ENCODE measurements around the gene FCGBP.
"Not testable (repeated sequence)": the region's sequence is repeated elsewhere in the genome, so short reads cannot be mapped to it uniquely, and the experiment has no call there.

FCGBP gene

GRCh38 chr19:39963898-39964297, 29.5 kb upstream of the FCGBP start:
- H3K9me3 ChIP-seq (ENCODE audit: insufficient read depth, low read length): no peaks in the 10 kb centered on the region
- TF ChIP-seq EZH2phosphoT487 (conservative IDR thresholded peaks at IDR 0.05; ENCODE audit: low read length) (no peak), CTCF (IDR thresholded peaks at IDR 0.05; ENCODE audit: insufficient read depth, low read length, poor library complexity, severe bottlenecking) (no peak)
- no peaks in the 10 kb centered on the region for H3K36me3 ChIP-seq (ENCODE audit: low read length)
- no peak overlapping the region for H3K4me2 ChIP-seq (ENCODE audit: low read depth, low read length, poor library complexity, severe bottlenecking)
- H3F3A ChIP-seq (ENCODE audit: insufficient read depth): peaks cover 16% of the 10 kb centered on the region; the same call in 1 of the 2 replicates
- no peak overlapping the region for H3K9ac ChIP-seq (ENCODE audit: low read length)
- H2AFZ ChIP-seq (ENCODE audit: low read depth, low read length, severe bottlenecking): peak overlapping the region; percentile 8
- H3K79me2 ChIP-seq (ENCODE audit: insufficient read depth, low read length): no peaks in the 10 kb centered on the region
- no peak overlapping the region for H3K4me3 ChIP-seq (ENCODE audit: insufficient read depth, low read length, poor library complexity, severe bottlenecking)
- no peak overlapping the region for H3K27ac ChIP-seq (ENCODE audit: low read depth, low read length)
- no peaks in the 10 kb centered on the region for H3K27me3 ChIP-seq (ENCODE audit: low read length)
- H4K20me1 ChIP-seq (ENCODE audit: low read depth, low read length): no peaks in the 10 kb centered on the region
- H3K9me2 ChIP-seq (replicated peaks; ENCODE audit: insufficient read depth, low read length): no peaks in the 10 kb centered on the region

- H3K27ac ChIP-seq (ENCODE audit: low read depth, low read length); H3K36me3 ChIP-seq (ENCODE audit: low read length); H3K9me2 ChIP-seq (replicated peaks; ENCODE audit: insufficient read depth, low read length); H4K20me1 ChIP-seq (ENCODE audit: low read depth, low read length); H3K79me2 ChIP-seq (ENCODE audit: insufficient read depth, low read length); H3K27me3 ChIP-seq (ENCODE audit: low read length); H2AFZ ChIP-seq (ENCODE audit: low read depth, low read length, severe bottlenecking); H3K4me3 ChIP-seq (ENCODE audit: insufficient read depth, low read length, poor library complexity, severe bottlenecking); H3K4me2 ChIP-seq (ENCODE audit: low read depth, low read length, poor library complexity, severe bottlenecking); H3K9me3 ChIP-seq (ENCODE audit: insufficient read depth, low read length); H3K9ac ChIP-seq (ENCODE audit: low read length): not testable (repeated sequence)
- H3F3A ChIP-seq (ENCODE audit: insufficient read depth): peaks cover 18% of the 10 kb centered on the region; the same call in 1 of the 2 replicates
Observed at GRCh38 chr19:39959407-39959806, 25.0 kb upstream of the FCGBP start.

- not testable (repeated sequence) for H3K4me2 ChIP-seq (ENCODE audit: low read depth, low read length, poor library complexity, severe bottlenecking); H2AFZ ChIP-seq (ENCODE audit: low read depth, low read length, severe bottlenecking); H3K9ac ChIP-seq (ENCODE audit: low read length); H3K4me3 ChIP-seq (ENCODE audit: insufficient read depth, low read length, poor library complexity, severe bottlenecking); H3K36me3 ChIP-seq (ENCODE audit: low read length); H3K9me3 ChIP-seq (ENCODE audit: insufficient read depth, low read length); H3K79me2 ChIP-seq (ENCODE audit: insufficient read depth, low read length); H3K27me3 ChIP-seq (ENCODE audit: low read length); H3K9me2 ChIP-seq (replicated peaks; ENCODE audit: insufficient read depth, low read length); H4K20me1 ChIP-seq (ENCODE audit: low read depth, low read length)
- 0 out of 2 replicates have a peak overlapping the region, but pooled peaks have one; percentile 12 for H3K27ac ChIP-seq (ENCODE audit: low read depth, low read length)
- peaks cover 17% of the 10 kb centered on the region; the same call in 1 of the 2 replicates for H3F3A ChIP-seq (ENCODE audit: insufficient read depth)
Observed at GRCh38 chr19:39958942-39959341, 24.5 kb upstream of the FCGBP start.

- not testable (repeated sequence) for H4K20me1 ChIP-seq (ENCODE audit: low read depth, low read length); H2AFZ ChIP-seq (ENCODE audit: low read depth, low read length, severe bottlenecking); H3K9ac ChIP-seq (ENCODE audit: low read length); H3K36me3 ChIP-seq (ENCODE audit: low read length); H3K4me2 ChIP-seq (ENCODE audit: low read depth, low read length, poor library complexity, severe bottlenecking); H3K4me3 ChIP-seq (ENCODE audit: insufficient read depth, low read length, poor library complexity, severe bottlenecking); H3K27me3 ChIP-seq (ENCODE audit: low read length); H3K9me3 ChIP-seq (ENCODE audit: insufficient read depth, low read length); H3K9me2 ChIP-seq (replicated peaks; ENCODE audit: insufficient read depth, low read length); H3K79me2 ChIP-seq (ENCODE audit: insufficient read depth, low read length)
- Histone ChIP-seq H3K27ac (ENCODE audit: low read depth, low read length) (peak overlapping the region; percentile 7; the same call in 1 of the 2 replicates), H3F3A (ENCODE audit: insufficient read depth) (peaks cover 21% of the 10 kb centered on the region)
Observed at GRCh38 chr19:39957886-39958285, 23.5 kb upstream of the FCGBP start.

GRCh38 chr19:39953915-39954314, 19.5 kb upstream of the FCGBP start:
- peak overlapping the region; percentile 97 for H3K27ac ChIP-seq (ENCODE audit: low read depth, low read length)
- no peaks in the 10 kb centered on the region for H4K20me1 ChIP-seq (ENCODE audit: low read depth, low read length)
- peaks cover 23% of the 10 kb centered on the region for H3F3A ChIP-seq (ENCODE audit: insufficient read depth)
- H3K9ac ChIP-seq (ENCODE audit: low read length): peak overlapping the region; percentile 66
- peaks cover 29% of the 10 kb centered on the region for H3K79me2 ChIP-seq (ENCODE audit: insufficient read depth, low read length)
- no peak overlapping the region for H2AFZ ChIP-seq (ENCODE audit: low read depth, low read length, severe bottlenecking)
- no peaks in the 10 kb centered on the region for H3K9me2 ChIP-seq (replicated peaks; ENCODE audit: insufficient read depth, low read length)
- H3K36me3 ChIP-seq (ENCODE audit: low read length): no peaks in the 10 kb centered on the region; the same call in 1 of the 2 replicates
- TF ChIP-seq CTCF (IDR thresholded peaks at IDR 0.05; ENCODE audit: insufficient read depth, low read length, poor library complexity, severe bottlenecking) (no peak), EZH2phosphoT487 (conservative IDR thresholded peaks at IDR 0.05; ENCODE audit: low read length) (no peak)
- no peaks in the 10 kb centered on the region for H3K9me3 ChIP-seq (ENCODE audit: insufficient read depth, low read length)
- H3K27me3 ChIP-seq (ENCODE audit: low read length): no peaks in the 10 kb centered on the region
- H3K4me2 ChIP-seq (ENCODE audit: low read depth, low read length, poor library complexity, severe bottlenecking): peak overlapping the region; percentile 93
- peak overlapping the region; percentile 53 for H3K4me3 ChIP-seq (ENCODE audit: insufficient read depth, low read length, poor library complexity, severe bottlenecking)

All from SU-DHL-6 (cell line).